ENCODE measurements around the gene LACTBL1. TPM values are rescaled to one million over a fixed set of nuclear protein-coding genes. Genes with fewer than 3 reads are reported as not detected.

The LACTBL1 gene
- total and polyA plus RNA-seq, 2 of the 4 experiments (the other 2 are of a cell fraction): not detected

GRCh38 chr1:22916471-22916820, 56.2 kb downstream of the LACTBL1 start:
- H4K5ac ChIP-seq (ENCODE audit: low read depth, low read length): no peak overlapping the region
- H4K91ac ChIP-seq (ENCODE audit: insufficient read depth, low read depth, low read length): no peak overlapping the region
- no peaks in the 10 kb centered on the region for H3K27me3 ChIP-seq (ENCODE audit: control insufficient read depth, insufficient read depth, low read length)
- H3K9me3 ChIP-seq (ENCODE audit: control insufficient read depth, insufficient read depth, low read length): no peaks in the 10 kb centered on the region
- H3K18ac ChIP-seq (ENCODE audit: low read depth, low read length): no peak overlapping the region
- no peak overlapping the region for H3K23ac ChIP-seq (ENCODE audit: low read depth, low read length)
- H3K14ac ChIP-seq (replicated peaks; ENCODE audit: low read depth, low read length): no peak overlapping the region
- in situ Hi-C loops (cut with MboI; ENCODE audit: low sequenced_read_pairs): no loop called here
- TF ChIP-seq NFE2L2 (IDR thresholded peaks at IDR 0.05; ENCODE audit: low read depth, low read length): no peak
- TF ChIP-seq RFX5 (IDR thresholded peaks at IDR 0.05; ENCODE audit: low read depth, low read length): no peak
- no peak for TF ChIP-seq BHLHE40 (IDR thresholded peaks at IDR 0.05; ENCODE audit: low read depth, low read length)
- no peak for TF ChIP-seq SMC3 (IDR thresholded peaks at IDR 0.05; ENCODE audit: low read depth, low read length)
- TF ChIP-seq FOS (IDR thresholded peaks at IDR 0.05; ENCODE audit: low read depth, low read length): no peak
- no peak for TF ChIP-seq RCOR1 (IDR thresholded peaks at IDR 0.05; ENCODE audit: insufficient replicate concordance, low read length)
- TF ChIP-seq POLR2A (IDR thresholded peaks at IDR 0.05; ENCODE audit: low read depth, low read length): no peak
- no peak for TF ChIP-seq MXI1 (IDR thresholded peaks at IDR 0.05; ENCODE audit: borderline replicate concordance, low read depth, low read length)
- no peak for TF ChIP-seq MAZ (IDR thresholded peaks at IDR 0.05; ENCODE audit: borderline replicate concordance, low read depth, low read length)
- TF ChIP-seq CHD1 (IDR thresholded peaks at IDR 0.05; ENCODE audit: low read depth, low read length): no peak
- no peak for TF ChIP-seq MAFK (IDR thresholded peaks at IDR 0.05; ENCODE audit: low read depth, low read length)
- TF ChIP-seq CEBPB (IDR thresholded peaks at IDR 0.05; ENCODE audit: low read depth, low read length): no peak
- TF ChIP-seq CTCF (conservative IDR thresholded peaks at IDR 0.05; ENCODE audit: low read depth, low read length): no peak
- TF ChIP-seq ELK1 (IDR thresholded peaks at IDR 0.05; ENCODE audit: borderline replicate concordance, low read depth, low read length): no peak
- no peak overlapping the region for H2BK120ac ChIP-seq (ENCODE audit: low read depth, low read length)
- dilution Hi-C loops (cut with HindIII; ENCODE audit: low sequenced_read_pairs, unreplicated experiment): no loop called here
- no peak overlapping the region for H3K4ac ChIP-seq (ENCODE audit: low read depth, low read length)
- CTCF ChIA-PET: no interaction called here
- no peak overlapping the region for H3K4me2 ChIP-seq (ENCODE audit: low read depth, low read length)
- no peak overlapping the region for H4K8ac ChIP-seq (ENCODE audit: low read depth in 2 of 2, low read length in 2 of 2)
- no peak overlapping the region for H3K27ac ChIP-seq (ENCODE audit: insufficient read depth, low read length)
- ATAC-seq (ENCODE audit: low read depth) (no peak), DNase-seq (no peak)
- H3K9ac ChIP-seq (ENCODE audit: low read depth, low read length): no peak overlapping the region
- BruUV-seq (replicated peaks): no TSS peak
- H2AK5ac ChIP-seq (ENCODE audit: low read depth, low read length): no peak overlapping the region
- no peaks in the 10 kb centered on the region for H4K20me1 ChIP-seq (ENCODE audit: insufficient read depth, low read length)
- H3K9me1 ChIP-seq (ENCODE audit: insufficient read depth, low read length): 0 out of 2 replicates have a peak, but pooled peaks cover 4% of the 10 kb centered on the region
- H2BK20ac ChIP-seq (ENCODE audit: low read depth, low read length): no peak overlapping the region
- peaks cover 9% of the 10 kb centered on the region for H3K4me1 ChIP-seq (ENCODE audit: control insufficient read depth, insufficient read depth, low read length)
- WGBS, 2 experiments (ENCODE audit: extremely low coverage in 2 of 2, insufficient read length in 1 of 2): 63% methylated on average over 2 of the region's 12 CpGs; no CpG with 5 or more reads in 1 of the 2 experiments
- no peak overlapping the region for H2AFZ ChIP-seq (replicated peaks; ENCODE audit: low read length, poor library complexity)
- no peak overlapping the region for H3K4me3 ChIP-seq (ENCODE audit: insufficient read depth, low read depth, low read length)
- no peaks in the 10 kb centered on the region for H3K79me1 ChIP-seq (ENCODE audit: low read depth in 1 of 2, low read length in 2 of 2)
- H2BK5ac ChIP-seq (ENCODE audit: low read depth, low read length, poor library complexity, severe bottlenecking): no peak overlapping the region
- POLR2A ChIA-PET (ENCODE audit: unreplicated experiment): no interaction called here
- no peak overlapping the region for H2BK15ac ChIP-seq (ENCODE audit: low read depth, low read length)
- H2AK9ac ChIP-seq (replicated peaks; ENCODE audit: low read depth, low read length, poor library complexity): no peak overlapping the region
- peaks cover 28% of the 10 kb centered on the region for H3K36me3 ChIP-seq (ENCODE audit: control insufficient read depth, insufficient read depth, low read length)
- intact Hi-C loops (cut with micrococcal nuclease): no loop called here
- H3K56ac ChIP-seq (ENCODE audit: extremely low read depth, insufficient read depth, low read length): no peak overlapping the region
